WTC11 (cell line): ENCODE data around the gene CALHM5. TPM values are rescaled to one million over a fixed set of nuclear protein-coding genes. Genes with fewer than 3 reads are reported as not detected.

Experiments used
- ATAC-seq: fragments of 200-7000 bp; cut with Tn5 transposase; 2 replicates; pipeline ENCODE4 v1.10.0; 2021; ENCODE audit warnings: mild to moderate bottlenecking, moderate library complexity
- CTCF ChIA-PET: fragments of 300-600 bp; sonication (Branson Sonifier 250); formaldehyde crosslinking; loops from one replicate; lab custom pipeline; 2021; ENCODE audit warnings: antibody characterized with exemption; lab: Charles Lee
- POLR2A ChIA-PET: fragments of 350-600 bp; sonication (Branson Sonifier 250); formaldehyde crosslinking; loops from one replicate; lab custom pipeline; 2021; ENCODE audit warnings: antibody characterized with exemption; lab: Charles Lee
- DNase-seq: peaks from one replicate; pipeline ENCODE4 v3.0.0; 2021; ENCODE audit warnings: low spot score
- H3K27ac Mint-ChIP-seq: 2 replicates; pipeline ENCODE4 v1.8.0; 2021; ENCODE audit warnings: mixed read lengths
- H3K27me3 Mint-ChIP-seq: 2 replicates; pipeline ENCODE4 v1.8.0; 2021; ENCODE audit warnings: low read depth, mild to moderate bottlenecking, moderate library complexity, mixed read lengths
- H3K36me3 Mint-ChIP-seq: 2 replicates; pipeline ENCODE4 v1.8.0; 2021; ENCODE audit warnings: mixed read lengths
- H3K4me1 Mint-ChIP-seq: 2 replicates; pipeline ENCODE4 v1.8.0; 2022; ENCODE audit warnings: mixed read lengths
- H3K4me3 Mint-ChIP-seq: 2 replicates; pipeline ENCODE4 v1.8.0; 2021; ENCODE audit warnings: mild to moderate bottlenecking, moderate library complexity, mixed read lengths
- H3K9me3 Mint-ChIP-seq: 2 replicates; pipeline ENCODE4 v1.8.0; 2021; ENCODE audit warnings: mixed read lengths
- ATF2 ChIP-seq: sonication (generic); formaldehyde crosslinking; IDR thresholded peaks from 2 replicates; pipeline ENCODE4 v1.8.1; 2022; ENCODE audit warnings: low read depth, missing genetic modification reagents, borderline replicate concordance
- CREM ChIP-seq: sonication (generic); formaldehyde crosslinking; IDR thresholded peaks from 2 replicates; pipeline ENCODE4 v1.8.1; 2022; ENCODE audit warnings: mild to moderate bottlenecking, missing genetic modification reagents, moderate library complexity
- FOXJ3 ChIP-seq: sonication (generic); formaldehyde crosslinking; IDR thresholded peaks from 2 replicates; pipeline ENCODE4 v1.9.0; 2021; ENCODE audit warnings: missing genetic modification reagents, mild to moderate bottlenecking, borderline replicate concordance
- GABPB1 ChIP-seq: sonication (generic); formaldehyde crosslinking; IDR thresholded peaks from 2 replicates; pipeline ENCODE4 v1.8.1; 2023; ENCODE audit warnings: mild to moderate bottlenecking, missing genetic modification reagents
- MXD4 ChIP-seq: fragments of 250-450 bp; sonication (Bioruptor Pico); IDR thresholded peaks from 2 replicates; pipeline ENCODE4 v1.8.0; 2021; ENCODE audit warnings: mild to moderate bottlenecking, moderate library complexity, borderline replicate concordance
- NR3C1 ChIP-seq: sonication (generic); formaldehyde crosslinking; conservative IDR thresholded peaks from 2 replicates; pipeline ENCODE4 v1.8.1; 2023; ENCODE audit warnings: low read depth, mild to moderate bottlenecking, missing genetic modification reagents
- OVOL2 ChIP-seq: fragments of 250-450 bp; sonication (Bioruptor Pico); IDR thresholded peaks from 2 replicates; pipeline ENCODE4 v1.9.0; 2021; ENCODE audit warnings: mild to moderate bottlenecking, borderline replicate concordance
- TCF7 ChIP-seq: sonication (generic); formaldehyde crosslinking; IDR thresholded peaks from 2 replicates; pipeline ENCODE4 v1.8.0; 2022; ENCODE audit warnings: mild to moderate bottlenecking, low read depth, missing genetic modification reagents, moderate library complexity
- USF1 ChIP-seq: sonication (generic); formaldehyde crosslinking; IDR thresholded peaks from 2 replicates; pipeline ENCODE4 v1.8.0; 2022; ENCODE audit warnings: mild to moderate bottlenecking, missing genetic modification reagents
- ZBTB21 ChIP-seq: sonication (generic); formaldehyde crosslinking; IDR thresholded peaks from 2 replicates; pipeline ENCODE4 v1.8.1; 2023; ENCODE audit warnings: mild to moderate bottlenecking, missing genetic modification reagents, borderline replicate concordance
- ZMAT4 ChIP-seq: fragments of 250-450 bp; sonication (Bioruptor Pico); IDR thresholded peaks from 2 replicates; pipeline ENCODE4 v1.9.0; 2021; ENCODE audit warnings: mild to moderate bottlenecking
- ZNF121 ChIP-seq: sonication (generic); formaldehyde crosslinking; IDR thresholded peaks from 2 replicates; pipeline ENCODE4 v1.8.0; 2023; ENCODE audit warnings: missing genetic modification reagents
- ZNF138 ChIP-seq: sonication (generic); formaldehyde crosslinking; conservative IDR thresholded peaks from 2 replicates; pipeline ENCODE4 v1.8.1; 2022; ENCODE audit warnings: mild to moderate bottlenecking, moderate library complexity, missing genetic modification reagents
- ZNF425 ChIP-seq: fragments of 250-450 bp; sonication (Bioruptor Pico); conservative IDR thresholded peaks from 2 replicates; pipeline ENCODE4 v1.9.0; 2021; ENCODE audit warnings: mild to moderate bottlenecking
- ZSCAN18 ChIP-seq: fragments of 250-450 bp; sonication (Bioruptor Pico); IDR thresholded peaks from 2 replicates; pipeline ENCODE4 v2.1.2; 2022; ENCODE audit warnings: mild to moderate bottlenecking, moderate library complexity
- total RNA-seq: library from RNA; stranded (reverse); gene quantifications from 3 replicates; pipeline ENCODE4 v1.2.3, GENCODE V29; 2021

The CALHM5 gene
- total RNA-seq, 1 experiment from 2014 or later = 0.09 TPM

- TF ChIP-seq ZNF121 (CRISPR knock-in tag) (no peak), ATF2 (CRISPR knock-in tag) (no peak), ZBTB21 (no peak), NR3C1 (no peak)
Observed at GRCh38 chr6:116556814-116557415, 45.5 kb downstream of the CALHM5 start (continued).

GRCh38 chr6:116557893-116558292 lies 46.5 kb downstream of the CALHM5 start:
- H3K4me3 Mint-ChIP-seq = no peak overlapping the region
- ChIA-PET CTCF (interaction anchor here (1.0 to 2.7 kb wide), 3 partner anchors 270 to 340 kb away, joined by 3 to 11 read pairs (median 3); no protein-coding TSS in a partner anchor), POLR2A (no interaction called here)
- no peak overlapping the region for H3K27ac Mint-ChIP-seq
- TF ChIP-seq CREM (CRISPR knock-in tag) (no peak), ZNF425 (CRISPR knock-in tag) (no peak), MXD4 (CRISPR knock-in tag) (no peak), ZMAT4 (CRISPR knock-in tag) (no peak), USF1 (CRISPR knock-in tag) (no peak), ZNF138 (CRISPR knock-in tag) (no peak), FOXJ3 (CRISPR knock-in tag) (no peak), OVOL2 (CRISPR knock-in tag) (no peak), GABPB1 (CRISPR knock-in tag) (no peak)
- H3K36me3 Mint-ChIP-seq = no peaks in the 10 kb centered on the region
- ATAC-seq (no peak), DNase-seq (no peak)
- H3K4me1 Mint-ChIP-seq = peaks cover 4% of the 10 kb centered on the region
- H3K27me3 Mint-ChIP-seq = no peaks in the 10 kb centered on the region; the same call in 1 of the 2 replicates
- no peaks in the 10 kb centered on the region for H3K9me3 Mint-ChIP-seq

GRCh38 chr6:116560130-116560529 lies 48.7 kb downstream of the CALHM5 start:
- no peak for TF ChIP-seq TCF7 (CRISPR knock-in tag)
- TF ChIP-seq ZSCAN18 (CRISPR knock-in tag) = no peak
- H3K27me3 Mint-ChIP-seq = no peaks in the 10 kb centered on the region
- H3K36me3 Mint-ChIP-seq = no peaks in the 10 kb centered on the region
- H3K4me3 Mint-ChIP-seq = no peak overlapping the region
- H3K9me3 Mint-ChIP-seq = no peaks in the 10 kb centered on the region
- DNase-seq = no peak
- CTCF ChIA-PET = interaction anchor here (0.6 to 2.9 kb wide), 10 partner anchors 11 to 292 kb away, joined by 3 to 44 read pairs (median 6); partner anchors contain the start of gene RWDD1
- no peak for ATAC-seq
- POLR2A ChIA-PET = no interaction called here
- H3K4me1 Mint-ChIP-seq = peaks cover 4% of the 10 kb centered on the region
- H3K27ac Mint-ChIP-seq = no peak overlapping the region
